Smooth muscle cell (in vitro differentiated cells): ENCODE data around the gene RBM33. TPM values are rescaled to one million over a fixed set of nuclear protein-coding genes. Genes with fewer than 3 reads are reported as not detected.

Experiments used
- DNase-seq: peaks from one replicate; lab custom pipeline; 2025; ENCODE audit not compliant: unreplicated experiment; lab: John Stamatoyannopoulos, UW
- H2AFZ ChIP-seq: fragments of 200-600 bp; sonication (generic); 2 replicates; pipeline ENCODE4 v1.6.0; 2016; ENCODE audit warnings: antibody characterized with exemption, low read depth, mild to moderate bottlenecking
- H3F3A ChIP-seq: fragments of 200-600 bp; sonication (generic); 2 replicates; pipeline ENCODE4 v1.6.0; 2017; ENCODE audit warnings: antibody characterized with exemption, low read depth
- H3K27ac ChIP-seq: fragments of 200-600 bp; sonication (generic); 2 replicates; pipeline ENCODE4 v1.5.1; 2016; ENCODE audit warnings: low read depth, mild to moderate bottlenecking
- H3K27me3 ChIP-seq: fragments of 200-600 bp; sonication (generic); 2 replicates; pipeline ENCODE4 v1.6.1; 2016; ENCODE audit warnings: low read depth, mild to moderate bottlenecking
- H3K36me3 ChIP-seq: fragments of 200-600 bp; sonication (generic); 2 replicates; pipeline ENCODE4 v1.5.1; 2016; ENCODE audit warnings: low read depth
- H3K4me1 ChIP-seq: fragments of 200-600 bp; sonication (generic); 2 replicates; pipeline ENCODE4 v1.5.1; 2016; ENCODE audit warnings: low read depth
- H3K4me2 ChIP-seq: fragments of 200-600 bp; sonication (generic); 2 replicates; pipeline ENCODE4 v1.6.0; 2016; ENCODE audit warnings: mild to moderate bottlenecking
- H3K4me3 ChIP-seq: fragments of 200-600 bp; sonication (generic); 2 replicates; pipeline ENCODE4 v1.5.1; 2016; ENCODE audit warnings: mild to moderate bottlenecking
- H3K79me2 ChIP-seq: fragments of 200-600 bp; sonication (generic); 2 replicates; pipeline ENCODE4 v1.6.0; 2016; ENCODE audit warnings: low read depth, mild to moderate bottlenecking
- H3K9ac ChIP-seq: fragments of 200-600 bp; sonication (generic); 2 replicates; pipeline ENCODE4 v1.6.0; 2016; ENCODE audit warnings: low read depth
- H3K9me3 ChIP-seq: fragments of 200-600 bp; sonication (generic); replicated peaks from 2 replicates; pipeline ENCODE4 v1.5.1; 2016; ENCODE audit warnings: low read depth
- H4K20me1 ChIP-seq: fragments of 200-600 bp; sonication (generic); 2 replicates; pipeline ENCODE4 v1.6.0; 2016; ENCODE audit warnings: low read depth
- CTCF ChIP-seq: fragments of 200-600 bp; sonication (generic); IDR thresholded peaks from 2 replicates; pipeline ENCODE4 v1.5.1; 2017; ENCODE audit warnings: borderline replicate concordance, mild to moderate bottlenecking, antibody characterized with exemption; ENCODE audit not compliant: insufficient read depth, poor library complexity, severe bottlenecking
- WGBS: methylation state at CpG from one replicate; pipeline ENCODE4 v1.1.7; 2016; ENCODE audit warnings: low lambda C conversion rate; 5-methylcytosine and 5-hydroxymethylcytosine counted together
- polyA plus RNA-seq: library from polyadenylated mRNA; unstranded; fragments of >200 nt; fragmentation: Nextera tagmentation; extraction: Ambion mirVana; gene quantifications from 2 replicates; pipeline ENCODE4 v1.2.1, GENCODE V29; 2016
- total RNA-seq: library from RNA; depleted of rRNA; stranded (reverse); fragments of >200 nt; gene quantifications from 2 replicates; pipeline ENCODE4 v1.2.3, GENCODE V29; 2014

RBM33 gene
- total and polyA plus RNA-seq, 2 experiments from 2014 or later: 22.5 to 25.3 TPM

- H3K79me2 ChIP-seq: no peaks in the 10 kb centered on the region
- no peak overlapping the region for H3K4me3 ChIP-seq
- H3K4me1 ChIP-seq: no peaks in the 10 kb centered on the region
- no peaks in the 10 kb centered on the region for H3F3A ChIP-seq
- H4K20me1 ChIP-seq: no peaks in the 10 kb centered on the region
- peaks cover 40% of the 10 kb centered on the region for H3K27me3 ChIP-seq
- DNase-seq: no peak
- no peaks in the 10 kb centered on the region for H3K9me3 ChIP-seq
- no peak overlapping the region for H2AFZ ChIP-seq
- no peak overlapping the region for H3K27ac ChIP-seq
- H3K4me2 ChIP-seq: no peak overlapping the region
- no peak for TF ChIP-seq CTCF
- 90% methylated on average over 8 of the region's 8 CpGs for WGBS
- no peaks in the 10 kb centered on the region for H3K36me3 ChIP-seq
- H3K9ac ChIP-seq: no peak overlapping the region
Measured at GRCh38 chr7:155795951-155796350, 151.5 kb downstream of the RBM33 start.

DNA sequence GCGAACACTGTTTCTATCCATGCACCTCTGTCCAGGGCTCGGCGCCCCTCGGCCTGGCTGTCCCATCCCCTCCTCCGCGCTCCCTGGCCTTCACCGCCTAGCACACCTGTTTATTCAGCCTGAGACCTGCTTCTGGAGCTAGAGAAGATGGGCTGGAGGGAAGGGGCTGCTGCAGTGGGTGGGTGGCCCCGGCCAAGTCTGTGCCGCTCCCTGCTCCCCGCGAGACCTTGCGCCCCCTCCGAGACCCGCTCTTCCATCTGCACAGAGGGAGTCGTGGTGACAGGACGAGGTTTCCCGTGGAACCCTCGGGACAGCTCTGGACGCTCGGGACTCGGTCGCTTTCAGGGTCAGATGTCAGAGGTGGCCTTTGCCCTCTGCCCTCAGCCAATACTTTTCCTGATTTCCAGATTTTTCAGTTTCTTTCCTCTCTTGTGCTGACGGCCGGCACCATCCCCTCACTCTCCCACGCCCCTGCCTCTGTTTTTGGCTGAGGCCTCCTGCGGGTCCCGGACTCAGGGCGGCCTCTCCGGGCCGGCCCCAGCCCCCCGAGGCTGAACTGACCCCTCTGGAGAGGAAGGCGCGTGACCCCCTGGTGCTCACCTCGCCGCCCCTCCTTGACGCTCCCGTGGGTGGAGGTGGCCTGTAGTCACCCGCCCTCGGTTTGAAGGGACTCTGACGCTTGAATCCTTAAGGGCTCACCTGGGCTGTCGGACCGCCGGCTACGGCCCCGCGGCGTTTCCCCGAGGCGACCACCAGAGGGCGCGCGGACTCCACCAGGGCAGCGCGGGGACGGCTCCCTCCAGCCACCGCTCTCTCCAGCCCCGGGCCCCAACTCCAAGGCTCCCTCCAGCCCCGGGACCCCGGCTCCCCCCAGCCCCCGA lies 152.2 kb downstream of the RBM33 start:
- peak; percentile 92 for TF ChIP-seq CTCF
- Histone ChIP-seq H3F3A (no peaks in the 10 kb centered on the region), H2AFZ (no peak overlapping the region), H3K9ac (no peak overlapping the region), H3K79me2 (no peaks in the 10 kb centered on the region), H3K4me2 (peak overlapping the region; percentile 67), H3K4me1 (no peaks in the 10 kb centered on the region), H3K27ac (no peak overlapping the region), H3K27me3 (peaks cover 46% of the 10 kb centered on the region), H3K36me3 (no peaks in the 10 kb centered on the region), H4K20me1 (no peaks in the 10 kb centered on the region), H3K4me3 (no peak overlapping the region), H3K9me3 (no peaks in the 10 kb centered on the region)
- WGBS: 55% methylated on average over 46 of the region's 60 CpGs
- peak; percentile 13 for DNase-seq

DNA sequence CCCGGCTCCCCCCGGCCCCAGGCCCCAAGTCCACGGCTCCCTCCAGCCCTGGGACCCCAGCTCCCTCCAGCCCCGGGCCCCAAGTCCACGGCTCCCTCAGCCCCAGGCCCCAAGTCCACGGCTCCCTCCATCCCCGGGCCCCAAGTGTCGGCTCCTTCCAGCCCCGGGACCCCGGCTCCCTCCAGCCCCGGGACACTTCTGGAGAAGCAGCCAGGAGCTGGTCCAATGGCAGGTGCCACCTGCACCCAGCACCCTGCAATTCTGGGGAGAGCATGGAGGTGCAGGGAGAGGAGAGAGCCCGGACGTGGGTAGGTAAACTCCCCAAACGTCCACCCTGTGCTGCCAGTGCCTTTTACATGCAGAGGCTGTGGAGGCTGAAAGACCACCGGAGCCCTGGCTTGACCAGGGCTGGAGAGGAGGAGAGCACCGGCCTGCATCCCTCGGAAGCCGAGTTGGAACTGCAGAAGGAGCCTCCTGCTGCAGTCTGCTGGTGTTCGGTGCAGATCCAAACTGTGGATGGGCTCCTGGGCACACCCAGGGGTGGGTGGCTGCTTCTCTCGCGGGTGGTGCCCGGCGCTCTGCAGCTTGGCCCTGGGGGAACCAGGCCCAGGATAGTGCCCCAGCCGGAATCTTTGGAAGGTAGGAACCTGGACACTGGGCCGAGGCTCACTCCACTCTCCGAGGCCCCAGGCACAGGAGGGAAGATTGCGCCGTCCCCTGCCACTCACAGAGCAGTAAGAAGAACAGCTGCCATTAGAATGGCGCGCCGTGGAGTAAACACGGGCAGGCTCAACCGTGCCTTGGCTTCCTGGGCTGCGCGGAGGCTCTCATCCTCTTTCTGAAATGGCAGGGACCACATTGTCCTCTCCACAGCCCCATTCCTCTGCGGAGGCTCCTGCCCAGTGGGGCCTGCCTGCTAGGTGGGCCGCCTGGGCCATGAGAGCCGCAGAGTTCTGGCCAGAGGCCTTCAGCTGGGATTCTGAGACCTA lies 153.1 kb downstream of the RBM33 start:
- no peak overlapping the region for H2AFZ ChIP-seq
- no peak for DNase-seq
- H3K36me3 ChIP-seq: no peaks in the 10 kb centered on the region
- no peak for TF ChIP-seq CTCF
- H3K27ac ChIP-seq: no peak overlapping the region
- no peak overlapping the region for H3K4me2 ChIP-seq
- no peak overlapping the region for H3K9ac ChIP-seq
- H3K9me3 ChIP-seq: no peaks in the 10 kb centered on the region
- WGBS: 83% methylated on average over 35 of the region's 38 CpGs
- H3K27me3 ChIP-seq: peaks cover 56% of the 10 kb centered on the region
- no peaks in the 10 kb centered on the region for H3K79me2 ChIP-seq
- H3K4me1 ChIP-seq: no peaks in the 10 kb centered on the region
- H3F3A ChIP-seq: no peaks in the 10 kb centered on the region
- no peaks in the 10 kb centered on the region for H4K20me1 ChIP-seq
- H3K4me3 ChIP-seq: no peak overlapping the region
